WERI-Rb-1 (cell line): ENCODE data around the gene APLF.

Experiments
- DNase-seq: peaks from one replicate; pipeline ENCODE4 v3.0.0-alpha.2; 2020
- H3K27ac ChIP-seq: fragments of 250-450 bp; sonication (Bioruptor Pico); 2 replicates; pipeline ENCODE4 v1.5.1; 2020; ENCODE audit warnings: mild to moderate bottlenecking, moderate library complexity
- H3K27me3 ChIP-seq: fragments of 250-450 bp; sonication (Bioruptor Pico); 2 replicates; pipeline ENCODE4 v1.5.1; 2021; ENCODE audit warnings: mild to moderate bottlenecking, low read depth, moderate library complexity; ENCODE audit not compliant: insufficient read depth, severe bottlenecking
- H3K36me3 ChIP-seq: fragments of 250-450 bp; sonication (Bioruptor Pico); 2 replicates; pipeline ENCODE4 v1.5.1; 2020; ENCODE audit warnings: mild to moderate bottlenecking, moderate library complexity
- H3K4me3 ChIP-seq: 2 replicates; pipeline ENCODE4 v1.5.1; 2011; ENCODE audit warnings: low read depth, mild to moderate bottlenecking, control low read depth, low read length
- H3K9me3 ChIP-seq: fragments of 250-450 bp; sonication (Bioruptor Pico); 2 replicates; pipeline ENCODE4 v1.5.1; 2021; ENCODE audit warnings: mild to moderate bottlenecking, moderate library complexity; ENCODE audit not compliant: severe bottlenecking
- TF ChIP-seq, protein P1 (sequence below): IDR thresholded peaks from 2 replicates; pipeline ENCODE4 v1.5.1; 2011; ENCODE audit warnings: low read depth, mild to moderate bottlenecking, control low read depth, inconsistent platforms, low read length

The APLF gene

DNA sequence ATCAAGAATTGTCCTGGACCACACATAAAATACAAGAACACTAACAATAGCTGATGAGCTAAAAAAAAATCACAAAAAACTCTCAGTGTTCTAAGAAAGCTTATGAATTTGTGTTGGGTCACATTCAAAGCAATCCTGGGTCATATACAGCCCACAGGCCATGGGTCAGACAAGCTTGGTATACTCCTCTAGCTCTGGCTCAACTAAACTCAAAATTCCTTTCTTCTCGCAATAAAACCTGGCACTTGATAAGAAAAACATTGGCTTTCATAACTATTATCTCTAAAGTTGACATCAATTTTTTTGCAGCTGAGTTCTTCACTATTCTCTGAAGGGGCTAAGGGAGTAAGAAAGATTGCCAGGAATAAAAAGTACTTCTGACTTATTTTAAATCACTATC lies 38.6 kb upstream of the APLF start:
- DNase-seq, result no peak
- TF ChIP-seq, protein P1, sequence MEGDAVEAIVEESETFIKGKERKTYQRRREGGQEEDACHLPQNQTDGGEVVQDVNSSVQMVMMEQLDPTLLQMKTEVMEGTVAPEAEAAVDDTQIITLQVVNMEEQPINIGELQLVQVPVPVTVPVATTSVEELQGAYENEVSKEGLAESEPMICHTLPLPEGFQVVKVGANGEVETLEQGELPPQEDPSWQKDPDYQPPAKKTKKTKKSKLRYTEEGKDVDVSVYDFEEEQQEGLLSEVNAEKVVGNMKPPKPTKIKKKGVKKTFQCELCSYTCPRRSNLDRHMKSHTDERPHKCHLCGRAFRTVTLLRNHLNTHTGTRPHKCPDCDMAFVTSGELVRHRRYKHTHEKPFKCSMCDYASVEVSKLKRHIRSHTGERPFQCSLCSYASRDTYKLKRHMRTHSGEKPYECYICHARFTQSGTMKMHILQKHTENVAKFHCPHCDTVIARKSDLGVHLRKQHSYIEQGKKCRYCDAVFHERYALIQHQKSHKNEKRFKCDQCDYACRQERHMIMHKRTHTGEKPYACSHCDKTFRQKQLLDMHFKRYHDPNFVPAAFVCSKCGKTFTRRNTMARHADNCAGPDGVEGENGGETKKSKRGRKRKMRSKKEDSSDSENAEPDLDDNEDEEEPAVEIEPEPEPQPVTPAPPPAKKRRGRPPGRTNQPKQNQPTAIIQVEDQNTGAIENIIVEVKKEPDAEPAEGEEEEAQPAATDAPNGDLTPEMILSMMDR, result no peak
- H3K36me3 ChIP-seq, result no peaks in the 10 kb centered on the region
- peaks cover 3% of the 10 kb centered on the region for H3K27me3 ChIP-seq
- no peak overlapping the region for H3K4me3 ChIP-seq
- H3K27ac ChIP-seq, result no peak overlapping the region
- no peaks in the 10 kb centered on the region for H3K9me3 ChIP-seq

DNA sequence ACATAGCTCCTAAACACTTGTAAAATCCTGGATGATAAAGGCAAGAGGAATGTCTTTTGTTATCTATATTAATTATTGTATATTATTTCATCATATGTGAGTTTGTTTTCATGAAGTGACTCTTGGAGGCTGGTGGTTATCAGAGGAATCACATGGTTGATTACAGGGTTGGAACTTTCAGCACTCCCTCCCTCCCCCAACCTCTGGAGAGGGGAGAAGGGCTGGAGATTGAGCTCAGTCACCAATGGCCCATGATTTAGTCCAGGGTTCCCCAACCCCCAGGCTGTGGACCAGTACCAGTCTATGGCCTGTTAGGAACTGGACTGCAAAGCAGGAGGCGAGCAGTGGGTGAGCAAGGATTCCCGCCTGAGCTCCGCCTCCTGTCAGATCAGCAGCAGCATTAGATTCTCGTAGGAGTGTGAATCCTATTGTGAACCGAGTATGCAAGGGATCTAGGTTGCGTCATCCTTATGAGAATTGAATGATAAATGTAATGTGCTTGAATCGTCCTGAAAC lies 38.0 kb upstream of the APLF start:
- TF ChIP-seq, protein P1, result no peak
- Histone ChIP-seq H3K27ac (no peak overlapping the region), H3K36me3 (no peaks in the 10 kb centered on the region), H3K4me3 (no peak overlapping the region), H3K27me3 (peaks cover 3% of the 10 kb centered on the region), H3K9me3 (no peaks in the 10 kb centered on the region)
- DNase-seq, result no peak

DNA sequence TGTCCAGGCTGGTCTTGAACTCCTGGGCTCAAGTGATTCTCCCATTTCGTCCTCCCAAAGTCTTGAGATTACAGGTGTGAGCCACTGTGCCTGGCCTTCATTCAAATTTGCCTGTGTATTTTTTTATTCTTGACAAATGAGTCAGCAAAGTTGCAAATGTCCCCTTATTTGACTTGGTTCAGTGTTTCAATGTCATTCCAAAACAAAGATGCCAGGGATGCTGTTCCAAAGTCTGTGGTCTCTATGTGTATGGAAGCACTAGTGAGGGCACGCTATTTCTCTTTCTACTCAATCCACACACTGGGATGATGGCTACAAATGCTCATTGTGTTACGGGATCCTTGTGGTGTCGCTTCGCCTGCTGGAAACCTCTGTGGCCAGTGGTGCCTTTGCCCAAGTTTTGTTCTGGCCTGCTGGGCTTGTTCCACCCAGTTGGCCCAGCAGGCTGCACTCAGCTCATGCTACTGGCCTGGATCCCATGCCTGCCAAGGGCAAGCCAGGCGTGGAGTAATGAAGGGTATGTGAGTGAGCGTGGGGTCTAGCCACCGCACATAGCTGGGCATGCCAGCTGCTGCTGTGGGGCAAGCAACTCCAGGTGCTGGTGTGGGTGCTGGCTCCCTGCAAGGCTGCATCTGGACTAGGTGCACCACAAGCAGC lies 35.9 kb upstream of the APLF start:
- Histone ChIP-seq H3K9me3 (no peaks in the 10 kb centered on the region), H3K27ac (no peak overlapping the region), H3K4me3 (no peak overlapping the region), H3K27me3 (no peaks in the 10 kb centered on the region), H3K36me3 (no peaks in the 10 kb centered on the region)
- no peak for DNase-seq
- TF ChIP-seq, protein P1, result no peak

DNA sequence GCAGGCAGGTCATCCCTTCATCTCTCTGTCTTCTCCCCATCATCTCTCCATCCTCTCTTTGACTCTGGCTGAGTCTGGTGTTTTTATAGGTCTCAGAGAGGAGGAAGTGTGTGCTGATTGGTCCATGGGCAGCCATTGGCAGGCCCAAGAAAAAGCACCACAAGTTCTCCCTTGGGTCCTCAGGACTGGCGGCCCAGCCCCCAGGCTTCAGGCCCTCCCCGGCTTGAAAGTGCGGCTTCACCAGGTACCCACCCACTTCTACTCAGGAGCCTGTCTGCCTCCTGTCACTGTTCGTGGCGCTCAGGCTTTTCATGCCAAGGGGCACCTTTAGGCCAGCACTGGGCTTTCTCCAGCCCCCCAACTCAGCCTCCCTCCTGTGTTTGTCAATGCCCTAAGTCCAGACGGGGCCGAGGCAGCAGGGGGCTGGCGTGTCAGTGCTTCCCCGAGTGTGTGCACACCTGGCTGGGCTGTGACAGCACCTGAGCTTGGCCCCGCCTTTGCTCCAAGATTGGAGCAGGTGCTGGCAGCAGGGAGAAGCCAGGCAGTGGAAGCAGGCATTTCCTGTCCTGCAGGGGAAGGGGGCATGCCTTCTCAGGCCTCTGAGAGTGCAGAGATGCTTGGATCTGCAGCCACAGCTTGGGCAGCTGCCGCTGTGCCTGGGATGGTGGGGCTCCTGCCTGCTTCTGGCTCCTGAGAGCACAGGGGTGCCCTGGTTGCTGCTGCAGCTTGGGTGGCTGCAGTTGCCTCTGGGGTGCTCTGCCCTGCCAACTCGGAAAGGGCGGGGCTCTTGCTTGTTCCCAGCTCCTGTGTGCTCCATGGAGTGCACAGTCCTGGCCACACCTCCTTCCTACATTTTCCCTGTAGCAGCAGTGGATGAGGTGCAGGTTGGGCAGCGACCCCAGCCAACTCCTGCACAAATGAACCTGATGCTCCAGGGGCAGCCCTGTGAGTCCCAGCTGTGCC lies 34.4 kb upstream of the APLF start:
- no peaks in the 10 kb centered on the region for H3K36me3 ChIP-seq
- no peaks in the 10 kb centered on the region for H3K9me3 ChIP-seq
- H3K27ac ChIP-seq, result no peak overlapping the region
- DNase-seq, result no peak
- no peak overlapping the region for H3K4me3 ChIP-seq
- no peaks in the 10 kb centered on the region for H3K27me3 ChIP-seq
- TF ChIP-seq, protein P1, result no peak

DNA sequence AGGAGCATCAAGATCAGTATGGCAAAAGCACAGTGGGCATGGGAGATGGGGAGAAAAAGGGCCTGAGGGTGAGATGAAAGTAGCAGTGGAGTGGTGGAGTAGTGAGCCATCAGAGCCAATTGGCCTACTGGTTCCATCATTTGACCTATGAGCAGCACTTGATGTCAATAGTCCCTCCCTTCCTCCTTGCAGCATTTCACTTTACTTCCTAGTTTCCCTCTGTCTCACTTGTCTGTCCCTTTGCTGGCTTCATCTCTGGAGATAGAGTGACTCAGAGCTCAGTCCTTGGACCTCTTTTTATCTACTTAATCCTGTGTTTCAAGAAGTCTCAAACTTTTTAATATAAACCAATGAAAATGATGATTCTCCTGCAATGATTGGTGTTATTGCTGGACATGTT lies 32.4 kb upstream of the APLF start:
- Histone ChIP-seq H3K9me3 (no peaks in the 10 kb centered on the region), H3K27me3 (no peaks in the 10 kb centered on the region), H3K27ac (no peak overlapping the region), H3K4me3 (no peak overlapping the region), H3K36me3 (no peaks in the 10 kb centered on the region)
- TF ChIP-seq, protein P1, result no peak
- DNase-seq, result no peak
